ENCODE data around the gene OR56B4.
"Not testable (repeated sequence)": the region's sequence is repeated elsewhere in the genome, so short reads cannot be mapped to it uniquely, and the experiment has no call there.

The OR56B4 gene, protein sequence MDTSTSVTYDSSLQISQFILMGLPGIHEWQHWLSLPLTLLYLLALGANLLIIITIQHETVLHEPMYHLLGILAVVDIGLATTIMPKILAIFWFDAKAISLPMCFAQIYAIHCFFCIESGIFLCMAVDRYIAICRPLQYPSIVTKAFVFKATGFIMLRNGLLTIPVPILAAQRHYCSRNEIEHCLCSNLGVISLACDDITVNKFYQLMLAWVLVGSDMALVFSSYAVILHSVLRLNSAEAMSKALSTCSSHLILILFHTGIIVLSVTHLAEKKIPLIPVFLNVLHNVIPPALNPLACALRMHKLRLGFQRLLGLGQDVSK

GRCh38 chr11:6107384-6107783 lies at the start of gene OR56B4:
Gene OR56B4 (plus strand): TSS chr11:6107684. CDS start chr11:6107779, 95 bp downstream.
- DNase-seq = not testable (repeated sequence)

GRCh38 chr11:6061475-6061874 lies 46.0 kb upstream of the OR56B4 start:
- no peak for DNase-seq

GRCh38 chr11:6062691-6063358 lies 44.7 kb upstream of the OR56B4 start:
- DNase-seq = no peak

GRCh38 chr11:6067502-6067901 lies 40.0 kb upstream of the OR56B4 start:
- no peak for DNase-seq

GRCh38 chr11:6076443-6076842 lies 31.0 kb upstream of the OR56B4 start:
- not testable (repeated sequence) for DNase-seq

GRCh38 chr11:6077723-6078122 lies 29.8 kb upstream of the OR56B4 start:
- no peak for DNase-seq

DNA sequence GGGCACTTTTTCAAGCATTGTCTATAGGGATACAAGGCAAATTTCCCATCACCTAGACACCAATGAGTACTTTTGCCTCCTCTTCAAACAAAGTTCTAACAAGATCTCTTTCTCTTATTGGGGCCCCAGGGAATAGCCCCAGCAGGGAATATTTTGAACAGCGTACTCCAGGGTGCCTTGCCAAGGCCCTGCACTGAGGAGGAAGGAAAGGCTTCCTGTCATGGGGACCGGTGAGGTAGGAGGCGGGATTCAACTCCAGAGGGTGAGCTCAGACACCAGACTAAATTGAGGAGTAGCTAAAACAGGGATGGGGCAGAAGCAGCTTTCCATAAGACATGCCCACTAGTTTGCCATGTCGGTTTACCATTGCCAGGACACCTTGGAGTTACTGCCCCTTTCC lies 28.0 kb upstream of the OR56B4 start:
- DNase-seq = no peak

GRCh38 chr11:6083129-6083528 lies 24.4 kb upstream of the OR56B4 start:
- no peak for DNase-seq

- no peak for DNase-seq
These were observed 22.9 kb upstream of the OR56B4 start for GRCh38 chr11:6084587-6084986.

DNA sequence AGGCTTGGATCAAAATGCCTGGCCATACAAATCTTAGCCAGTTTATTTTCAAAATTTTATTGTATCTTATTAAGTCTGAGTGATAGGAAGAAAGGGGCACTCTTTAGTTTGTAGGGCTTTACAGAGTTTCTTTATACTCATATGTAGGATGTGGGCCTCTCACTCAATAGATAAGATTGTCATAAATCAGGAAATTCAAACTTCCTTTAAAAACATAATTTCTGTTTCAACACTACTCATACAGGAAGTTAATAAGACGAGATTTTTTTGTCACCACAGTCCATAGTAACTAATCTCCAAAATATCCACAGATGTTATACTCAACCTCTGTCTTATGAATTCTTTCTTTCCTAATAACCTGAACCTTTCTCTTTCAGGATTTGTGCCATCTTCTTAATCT lies 13.3 kb upstream of the OR56B4 start:
- DNase-seq = no peak

DNA sequence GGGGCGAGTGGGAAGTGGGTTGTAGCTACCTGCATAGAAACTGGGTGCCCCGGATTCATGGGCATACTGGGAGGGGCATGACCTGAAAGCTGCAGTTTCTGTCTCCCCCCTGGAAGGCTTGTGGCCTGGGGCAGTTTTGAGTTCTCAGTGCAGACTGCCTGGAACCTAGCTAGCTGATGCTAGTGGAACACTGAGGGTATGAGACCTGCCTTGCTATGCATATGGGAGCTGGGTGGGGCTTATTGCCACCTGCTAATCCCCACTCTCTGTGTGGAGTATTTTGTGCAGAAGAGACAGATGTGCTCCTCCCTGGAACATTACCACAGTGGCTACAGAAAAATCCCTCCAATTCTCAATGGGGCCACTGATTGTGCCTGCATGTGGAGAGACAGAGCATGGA lies 11.7 kb upstream of the OR56B4 start:
- DNase-seq = no peak

DNA sequence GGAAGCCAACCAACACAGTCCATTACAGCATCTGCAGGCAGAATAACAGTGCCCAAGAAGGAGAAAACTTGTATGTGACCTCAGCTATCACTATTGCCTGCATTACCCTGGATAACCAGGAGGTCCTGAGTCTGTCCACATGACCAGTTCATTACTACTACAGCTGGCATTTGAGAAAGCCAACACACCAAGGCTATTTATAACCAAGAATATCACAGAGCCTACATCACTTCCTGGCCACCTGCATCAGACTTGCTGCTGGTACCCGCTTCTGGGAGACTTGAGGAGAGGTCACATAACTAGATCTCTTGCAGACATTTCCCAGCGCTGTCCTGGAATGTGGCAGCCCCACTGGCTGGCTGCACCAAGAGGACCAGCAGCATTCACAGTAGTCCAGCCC lies 11.1 kb upstream of the OR56B4 start:
- no peak for DNase-seq

DNA sequence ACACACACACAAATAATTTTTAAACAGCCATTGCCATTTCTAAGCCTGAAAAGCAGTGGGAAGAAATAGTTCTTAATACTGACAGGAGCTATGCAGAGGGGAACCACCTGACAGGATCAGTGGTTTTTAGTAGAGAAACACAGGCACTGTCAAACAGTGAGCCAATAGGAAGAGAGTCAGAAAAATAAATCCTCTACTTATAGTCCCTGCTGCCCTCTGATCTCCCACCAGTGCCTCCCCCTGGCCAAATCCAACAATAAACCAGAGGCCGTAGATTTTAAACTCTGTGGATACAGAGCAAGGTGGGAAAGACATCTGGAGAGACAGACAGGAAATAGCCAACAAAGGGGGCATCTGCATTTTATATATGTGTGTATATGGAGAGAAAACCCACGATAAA lies 7.9 kb upstream of the OR56B4 start:
- no peak for DNase-seq

- no peak for DNase-seq
These were observed 2.5 kb downstream of the OR56B4 start for GRCh38 chr11:6110011-6110410.

DNA sequence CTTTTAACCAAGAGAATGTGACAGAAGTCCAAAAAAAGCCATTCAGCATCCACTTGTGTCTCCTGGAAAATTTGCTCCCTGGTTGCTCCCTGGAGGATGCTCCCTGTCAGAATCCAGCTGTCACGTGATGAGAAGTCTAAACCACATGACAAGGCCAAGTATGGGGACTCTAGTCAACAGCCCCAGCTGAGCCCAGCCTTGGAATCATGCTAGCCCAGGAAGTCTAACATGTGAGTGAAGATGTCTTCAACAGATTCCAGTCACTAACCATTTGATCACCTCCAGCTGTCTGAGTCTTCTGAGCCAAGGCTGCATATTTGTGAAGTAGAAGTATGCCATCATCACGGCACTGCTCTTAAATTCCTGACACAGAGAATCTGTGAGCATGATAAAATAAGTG lies 4.2 kb downstream of the OR56B4 start:
- DNase-seq = no peak

- no peak for DNase-seq
These were observed 9.2 kb downstream of the OR56B4 start for GRCh38 chr11:6116638-6117037.

GRCh38 chr11:6124245-6124644 lies 16.8 kb downstream of the OR56B4 start:
- DNase-seq = no peak

GRCh38 chr11:6127881-6128280 lies 20.4 kb downstream of the OR56B4 start:
- DNase-seq = no peak

DNA sequence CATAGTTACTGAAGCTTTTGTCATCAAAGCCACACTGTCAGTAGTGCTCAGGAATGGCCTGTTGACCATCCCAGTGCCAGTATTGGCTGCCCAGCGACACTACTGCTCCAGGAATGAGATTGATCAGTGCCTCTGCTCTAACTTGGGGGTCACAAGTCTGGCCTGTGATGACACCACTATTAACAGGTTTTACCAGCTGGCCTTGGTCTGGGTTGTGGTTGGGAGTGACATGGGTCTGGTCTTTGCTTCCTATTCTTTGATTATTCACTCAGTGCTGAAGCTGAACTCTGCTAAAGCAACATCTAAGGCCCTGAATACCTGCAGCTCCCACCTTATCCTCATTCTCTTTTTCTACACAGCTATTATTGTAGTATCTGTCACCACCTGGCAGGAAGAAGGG lies 21.5 kb downstream of the OR56B4 start:
- no peak for DNase-seq

DNA sequence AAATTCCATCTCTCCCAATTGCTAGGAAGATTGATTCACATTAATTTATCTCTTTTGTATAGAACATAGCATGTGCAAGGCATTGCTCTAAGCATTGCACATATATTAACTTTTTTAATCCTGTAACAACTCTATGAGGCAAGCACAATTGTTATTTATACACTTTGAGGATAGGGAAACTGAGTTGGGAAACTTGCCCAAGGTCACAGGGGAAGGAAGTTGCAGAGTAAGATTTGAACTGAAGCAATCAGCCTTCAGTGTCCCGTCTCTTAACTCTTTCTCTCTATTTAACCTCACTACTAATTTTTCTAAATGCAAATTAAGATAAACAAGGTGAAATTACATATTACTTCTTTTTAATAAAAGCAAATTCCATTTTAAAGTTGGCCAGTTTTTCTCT lies 22.2 kb downstream of the OR56B4 start:
- no peak for DNase-seq

DNA sequence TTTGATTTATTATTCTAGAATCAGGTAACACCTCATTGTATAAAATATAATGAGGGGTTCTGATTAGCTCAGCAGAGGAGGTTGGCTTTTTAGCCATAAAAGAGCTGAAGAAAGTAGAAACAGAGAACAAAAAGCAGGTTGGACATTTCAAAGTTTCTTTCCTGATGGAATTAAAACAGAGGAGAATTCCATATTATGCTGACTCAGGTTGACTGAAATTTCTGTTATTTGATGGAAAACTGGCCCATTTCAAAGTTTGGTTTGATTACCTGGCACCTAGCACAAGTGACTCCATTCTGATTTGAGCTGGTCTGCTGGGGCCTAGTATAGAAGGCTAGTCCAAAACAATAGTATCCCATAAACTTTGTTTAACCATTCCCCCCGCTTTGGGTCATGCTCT lies 24.9 kb downstream of the OR56B4 start:
- DNase-seq = no peak

DNA sequence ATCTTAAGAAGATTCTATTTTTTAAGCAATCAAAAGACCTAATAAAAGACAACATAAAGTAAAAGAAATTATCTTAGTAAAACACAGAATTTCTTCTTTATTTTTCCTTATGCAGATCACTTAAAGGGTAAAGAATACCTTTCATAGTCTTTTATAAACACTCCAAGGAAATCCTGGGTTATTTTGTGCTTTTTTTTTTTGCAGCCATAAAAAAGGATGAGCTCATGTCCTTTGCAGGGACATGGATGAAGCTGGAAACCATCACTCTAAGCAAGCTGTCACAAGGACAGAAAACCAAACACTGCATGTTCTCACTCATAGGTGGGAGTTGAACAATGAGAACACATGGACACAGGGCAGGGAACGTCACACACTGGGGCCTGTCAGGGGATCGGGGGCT lies 28.5 kb downstream of the OR56B4 start:
- not testable (repeated sequence) for DNase-seq

GRCh38 chr11:6142936-6143335 lies 35.5 kb downstream of the OR56B4 start:
- DNase-seq = no peak

DNA sequence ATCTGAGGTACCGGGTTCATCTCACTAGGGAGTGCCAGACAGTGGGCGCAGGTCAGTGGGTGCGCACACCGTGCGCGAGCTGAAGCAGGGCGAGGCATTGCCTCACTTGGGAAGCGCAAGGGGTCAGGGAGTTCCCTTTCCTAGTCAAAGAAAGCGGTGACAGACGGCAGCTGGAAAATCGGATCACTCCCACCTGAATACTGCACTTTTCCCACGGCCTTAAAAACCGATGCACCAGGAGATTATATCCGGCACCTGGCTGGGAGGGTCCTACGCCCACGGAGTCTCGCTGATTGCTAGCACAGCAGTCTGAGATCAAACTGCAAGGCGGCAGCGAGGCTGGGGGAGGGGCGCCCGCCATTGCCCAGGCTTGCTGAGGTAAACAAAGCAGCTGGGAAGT lies 36.3 kb downstream of the OR56B4 start:
- not testable (repeated sequence) for DNase-seq

DNA sequence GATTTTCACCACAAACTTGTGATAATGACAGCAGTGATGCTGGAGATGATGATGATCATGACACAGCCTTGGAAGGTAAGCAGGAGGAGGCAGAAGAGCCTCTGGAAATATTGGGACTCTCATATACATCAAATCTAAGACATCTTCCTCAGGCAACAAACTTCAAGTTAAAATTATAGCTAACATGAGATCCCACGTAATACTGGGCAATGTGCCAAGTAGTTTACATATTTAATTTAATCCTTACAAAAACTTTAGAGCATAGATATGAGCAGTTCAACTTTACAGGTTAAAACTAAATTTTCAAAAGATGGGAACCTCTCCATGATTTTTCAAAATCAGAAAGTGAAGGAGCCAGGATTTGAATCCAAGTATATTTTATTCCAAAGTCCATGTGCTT lies 43.6 kb downstream of the OR56B4 start:
- DNase-seq = no peak
